Neural progenitor cell (in vitro differentiated cells): ENCODE results near the gene MPP4. TPM values are rescaled to one million over a fixed set of nuclear protein-coding genes. Genes with fewer than 3 reads are reported as not detected.

ENCODE experiments used
- DNase-seq: peaks from one replicate; pipeline ENCODE4 v3.0.0-alpha.2; 2016; ENCODE audit warnings: low spot score
- H2AFZ ChIP-seq: fragments of 200-600 bp; sonication (generic); replicated peaks from 2 replicates; pipeline ENCODE4 v1.6.1; 2016; ENCODE audit warnings: antibody characterized with exemption
- H3F3A ChIP-seq: fragments of 200-600 bp; sonication (generic); 2 replicates; pipeline ENCODE4 v1.6.1; 2016; ENCODE audit warnings: antibody characterized with exemption, low read depth
- H3K27ac ChIP-seq: fragments of 200-600 bp; sonication (generic); 2 replicates; pipeline ENCODE4 v1.5.1; 2016; ENCODE audit warnings: mild to moderate bottlenecking
- H3K27me3 ChIP-seq: fragments of 200-600 bp; sonication (generic); 2 replicates; pipeline ENCODE4 v1.6.1; 2016; ENCODE audit warnings: mild to moderate bottlenecking, moderate library complexity
- H3K36me3 ChIP-seq: fragments of 200-600 bp; sonication (generic); 2 replicates; pipeline ENCODE4 v1.5.1; 2016
- H3K4me1 ChIP-seq: fragments of 200-600 bp; sonication (generic); 2 replicates; pipeline ENCODE4 v1.6.1; 2016; ENCODE audit warnings: mixed run types
- H3K4me2 ChIP-seq: fragments of 200-600 bp; sonication (generic); 2 replicates; pipeline ENCODE4 v1.6.1; 2016
- H3K4me3 ChIP-seq: fragments of 200-600 bp; sonication (generic); 2 replicates; pipeline ENCODE4 v1.5.1; 2016
- H3K79me2 ChIP-seq: fragments of 200-600 bp; sonication (generic); 2 replicates; pipeline ENCODE4 v1.6.1; 2016; ENCODE audit warnings: low read depth
- H3K9ac ChIP-seq: fragments of 200-600 bp; sonication (generic); 2 replicates; pipeline ENCODE4 v1.6.1; 2016
- H3K9me3 ChIP-seq: fragments of 200-600 bp; sonication (generic); 2 replicates; pipeline ENCODE4 v1.5.1; 2016; ENCODE audit warnings: low read depth
- H4K20me1 ChIP-seq: fragments of 200-600 bp; sonication (generic); 2 replicates; pipeline ENCODE4 v1.6.1; 2016; ENCODE audit warnings: low read depth
- H3K27ac Mint-ChIP-seq: 3 replicates; pipeline ENCODE4 v1.8.0; 2021; ENCODE audit warnings: mixed read lengths
- H3K27me3 Mint-ChIP-seq: 2 replicates; pipeline ENCODE4 v1.8.0; 2022; ENCODE audit warnings: low read depth, mild to moderate bottlenecking, inconsistent platforms, moderate library complexity, mixed read lengths; ENCODE audit not compliant: insufficient read depth
- H3K36me3 Mint-ChIP-seq: 3 replicates; pipeline ENCODE4 v1.8.0; 2021; ENCODE audit warnings: mixed read lengths
- H3K4me1 Mint-ChIP-seq: 3 replicates; pipeline ENCODE4 v1.8.0; 2021; ENCODE audit warnings: mixed read lengths
- H3K4me3 Mint-ChIP-seq: 3 replicates; pipeline ENCODE4 v1.8.0; 2021; ENCODE audit warnings: mild to moderate bottlenecking, moderate library complexity, mixed read lengths
- H3K9me3 Mint-ChIP-seq: 3 replicates; pipeline ENCODE4 v1.8.0; 2020; ENCODE audit warnings: mixed read lengths
- EZH2 ChIP-seq: fragments of 200-600 bp; sonication (generic); IDR thresholded peaks from 2 replicates; pipeline ENCODE4 v1.6.1; 2017; ENCODE audit warnings: antibody characterized with exemption, mild to moderate bottlenecking, moderate library complexity
- EZH2phosphoT487 ChIP-seq: fragments of 200-600 bp; sonication (generic); IDR thresholded peaks from 2 replicates; pipeline ENCODE4 v1.6.1; 2017; ENCODE audit warnings: antibody characterized with exemption
- total RNA-seq: library from RNA; depleted of rRNA; stranded (reverse); fragments of >200 nt; gene quantifications from 2 replicates; pipeline ENCODE4 v1.2.3, GENCODE V29; 2015; ENCODE audit warnings: low replicate concordance
- TF ChIP-seq, protein P1 (sequence below): fragments of 200-600 bp; sonication (generic); IDR thresholded peaks from 2 replicates; pipeline ENCODE4 v1.5.1; 2017; ENCODE audit warnings: antibody characterized with exemption, mild to moderate bottlenecking

MPP4 gene
- total RNA-seq, 1 donor from 2014 or later, result not detected

DNA sequence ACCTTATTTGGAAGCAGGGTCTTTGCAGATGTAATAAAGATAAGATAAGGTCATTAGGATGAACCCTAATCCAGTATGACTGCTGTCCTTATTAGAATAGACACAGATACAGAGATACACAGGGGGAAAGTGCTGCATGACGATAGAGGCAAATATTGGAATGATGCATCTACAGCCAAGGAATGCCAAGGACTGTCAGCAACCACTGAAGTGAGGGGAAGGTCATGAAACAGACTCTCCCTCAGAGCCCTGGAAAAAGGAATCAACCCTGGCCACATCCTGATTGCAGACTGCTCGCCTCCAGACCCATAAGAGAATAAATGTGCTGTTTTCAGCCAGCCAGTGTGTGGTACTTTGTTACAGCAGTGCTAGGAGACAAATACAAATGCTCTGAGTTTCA lies 69.9 kb downstream of the MPP4 start:
- no peaks in the 10 kb centered on the region for H3K27me3 ChIP-seq
- Mint-ChIP-seq H3K4me3 (no peak overlapping the region), H3K27ac (no peak overlapping the region), H3K9me3 (no peaks in the 10 kb centered on the region), H3K4me1 (no peaks in the 10 kb centered on the region), H3K36me3 (peaks cover 25% of the 10 kb centered on the region), H3K27me3 (no peaks in the 10 kb centered on the region)
- no peak for DNase-seq
- no peak overlapping the region for H2AFZ ChIP-seq
- no peaks in the 10 kb centered on the region for H4K20me1 ChIP-seq
- no peaks in the 10 kb centered on the region for H3K9me3 ChIP-seq
- no peak overlapping the region for H3K27ac ChIP-seq
- no peak overlapping the region for H3K4me2 ChIP-seq
- no peaks in the 10 kb centered on the region for H3K79me2 ChIP-seq
- H3K4me1 ChIP-seq, result no peaks in the 10 kb centered on the region
- H3K36me3 ChIP-seq, result peaks cover 41% of the 10 kb centered on the region
- H3F3A ChIP-seq, result no peaks in the 10 kb centered on the region
- TF ChIP-seq, protein P1, sequence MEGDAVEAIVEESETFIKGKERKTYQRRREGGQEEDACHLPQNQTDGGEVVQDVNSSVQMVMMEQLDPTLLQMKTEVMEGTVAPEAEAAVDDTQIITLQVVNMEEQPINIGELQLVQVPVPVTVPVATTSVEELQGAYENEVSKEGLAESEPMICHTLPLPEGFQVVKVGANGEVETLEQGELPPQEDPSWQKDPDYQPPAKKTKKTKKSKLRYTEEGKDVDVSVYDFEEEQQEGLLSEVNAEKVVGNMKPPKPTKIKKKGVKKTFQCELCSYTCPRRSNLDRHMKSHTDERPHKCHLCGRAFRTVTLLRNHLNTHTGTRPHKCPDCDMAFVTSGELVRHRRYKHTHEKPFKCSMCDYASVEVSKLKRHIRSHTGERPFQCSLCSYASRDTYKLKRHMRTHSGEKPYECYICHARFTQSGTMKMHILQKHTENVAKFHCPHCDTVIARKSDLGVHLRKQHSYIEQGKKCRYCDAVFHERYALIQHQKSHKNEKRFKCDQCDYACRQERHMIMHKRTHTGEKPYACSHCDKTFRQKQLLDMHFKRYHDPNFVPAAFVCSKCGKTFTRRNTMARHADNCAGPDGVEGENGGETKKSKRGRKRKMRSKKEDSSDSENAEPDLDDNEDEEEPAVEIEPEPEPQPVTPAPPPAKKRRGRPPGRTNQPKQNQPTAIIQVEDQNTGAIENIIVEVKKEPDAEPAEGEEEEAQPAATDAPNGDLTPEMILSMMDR, result no peak
- TF ChIP-seq EZH2phosphoT487 (no peak), EZH2 (no peak)
- H3K9ac ChIP-seq, result no peak overlapping the region
- H3K4me3 ChIP-seq, result no peak overlapping the region

DNA sequence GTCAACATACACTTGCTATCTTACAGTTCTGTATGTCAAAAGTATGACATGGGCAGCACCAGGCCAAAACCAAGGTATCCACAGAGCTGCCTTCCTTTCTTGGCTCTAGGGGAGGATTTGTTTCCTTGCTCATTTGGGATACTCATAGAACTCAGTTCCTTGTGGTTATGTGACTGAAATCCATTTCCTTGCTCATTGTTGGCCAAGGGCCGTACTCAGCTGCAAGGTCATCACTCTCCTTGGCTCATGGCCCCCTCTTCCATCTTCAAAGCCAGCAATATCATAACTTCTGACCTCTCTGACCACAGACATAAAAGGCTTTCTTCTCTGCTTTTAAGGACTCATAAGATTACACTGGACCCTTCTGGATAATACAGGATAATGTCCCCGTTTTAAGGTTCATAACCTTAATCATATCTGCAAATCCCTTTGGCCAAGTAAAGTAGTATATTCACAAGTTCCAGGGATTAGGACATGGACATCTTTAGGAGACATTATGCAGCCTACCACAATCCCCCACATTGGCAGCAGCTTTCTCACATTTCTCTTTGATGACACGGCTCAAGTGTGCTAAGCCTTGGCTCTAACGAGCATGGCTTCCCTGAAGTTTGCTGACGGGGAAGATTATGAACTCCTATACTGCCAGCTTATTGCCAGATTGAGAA lies 76.0 kb downstream of the MPP4 start:
- Mint-ChIP-seq H3K4me3 (no peak overlapping the region), H3K27ac (no peak overlapping the region), H3K27me3 (no peaks in the 10 kb centered on the region), H3K9me3 (no peaks in the 10 kb centered on the region), H3K4me1 (peaks cover 3% of the 10 kb centered on the region), H3K36me3 (peaks cover 12% of the 10 kb centered on the region)
- Histone ChIP-seq H3K4me2 (no peak overlapping the region), H3K27me3 (no peaks in the 10 kb centered on the region), H3K4me3 (no peak overlapping the region), H2AFZ (no peak overlapping the region), H3K4me1 (no peaks in the 10 kb centered on the region), H3K9ac (no peak overlapping the region), H3K9me3 (no peaks in the 10 kb centered on the region), H3K79me2 (no peaks in the 10 kb centered on the region), H3K36me3 (peaks cover 18% of the 10 kb centered on the region), H3F3A (no peaks in the 10 kb centered on the region), H4K20me1 (no peaks in the 10 kb centered on the region), H3K27ac (no peak overlapping the region)
- TF ChIP-seq EZH2phosphoT487 (no peak), EZH2 (no peak)
- TF ChIP-seq, protein P1, result no peak
- no peak for DNase-seq

DNA sequence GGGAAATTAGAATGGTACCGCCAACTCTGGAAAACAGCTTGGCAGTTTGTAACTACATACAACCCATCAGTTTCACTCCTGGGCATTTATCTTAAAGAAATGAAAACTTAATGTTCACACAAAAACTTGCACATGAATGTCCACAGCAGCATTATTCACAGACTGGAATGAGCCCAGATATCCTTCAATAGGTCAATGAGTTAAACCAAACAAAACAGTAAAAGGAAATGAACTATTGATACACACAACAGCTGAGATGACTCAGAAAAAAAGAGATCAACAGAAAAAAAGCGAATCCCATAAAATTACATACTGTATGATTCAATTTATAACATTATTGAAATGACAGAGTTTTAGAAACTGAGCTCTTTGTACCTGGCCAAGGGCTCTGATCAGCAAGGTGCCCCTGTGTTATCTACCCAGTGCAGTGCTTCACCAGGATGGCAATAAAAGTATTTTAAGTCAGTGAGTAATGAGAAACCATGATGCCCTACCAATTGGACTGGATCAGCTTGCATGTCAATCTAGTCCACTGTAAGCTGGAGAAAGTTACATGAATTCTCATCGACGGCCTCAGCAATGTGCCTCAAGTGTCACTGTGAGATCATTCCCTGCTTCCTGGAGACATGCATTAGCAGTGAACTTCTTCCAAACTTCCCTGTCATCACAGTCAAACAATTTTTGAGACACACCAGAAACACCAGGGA lies 77.0 kb downstream of the MPP4 start:
- Histone ChIP-seq H3K36me3 (peaks cover 16% of the 10 kb centered on the region), H3K9ac (no peak overlapping the region), H3K4me2 (no peak overlapping the region), H3K4me1 (no peaks in the 10 kb centered on the region), H3F3A (no peaks in the 10 kb centered on the region), H3K4me3 (no peak overlapping the region), H4K20me1 (no peaks in the 10 kb centered on the region), H3K79me2 (no peaks in the 10 kb centered on the region), H2AFZ (no peak overlapping the region), H3K27ac (no peak overlapping the region), H3K27me3 (no peaks in the 10 kb centered on the region), H3K9me3 (no peaks in the 10 kb centered on the region)
- Mint-ChIP-seq H3K4me3 (no peak overlapping the region), H3K27ac (no peak overlapping the region), H3K27me3 (no peaks in the 10 kb centered on the region), H3K4me1 (peaks cover 3% of the 10 kb centered on the region), H3K9me3 (no peaks in the 10 kb centered on the region), H3K36me3 (peaks cover 9% of the 10 kb centered on the region)
- no peak for TF ChIP-seq EZH2
- TF ChIP-seq EZH2phosphoT487, result no peak
- TF ChIP-seq, protein P1, result no peak
- DNase-seq, result no peak
